DMS53 (cell line): ENCODE results near the gene ANKRD61.
"Not testable (repeated sequence)": the region's sequence is repeated elsewhere in the genome, so short reads cannot be mapped to it uniquely, and the experiment has no call there.

Experiments
- DNase-seq: peaks from one replicate; lab custom pipeline; 2025; lab: John Stamatoyannopoulos, UW

Gene ANKRD61

DNA sequence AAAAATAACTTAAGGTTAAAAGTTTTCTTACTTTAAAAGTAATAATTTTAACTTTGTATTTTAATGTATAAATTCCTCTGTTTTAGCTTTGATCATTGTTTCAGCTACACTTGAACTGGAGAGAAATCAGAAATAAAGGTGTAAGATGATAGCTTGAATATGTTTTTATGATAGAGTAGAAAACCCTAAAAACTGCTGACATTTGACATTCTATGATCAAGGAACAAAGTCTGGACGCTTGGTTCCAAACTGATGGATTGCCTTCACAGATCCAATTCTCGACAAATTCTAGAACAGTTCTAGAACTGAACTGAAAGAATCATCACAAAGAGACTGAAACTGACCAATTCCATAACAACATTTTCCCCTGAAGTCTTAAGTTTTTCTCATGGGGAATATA lies at the start of gene ANKRD61:
Gene ANKRD61 (plus strand): TSS at position 389 of the 400 bp plus-strand sequence. CDS start 0 bp downstream, at position 389.
- no peak for DNase-seq

DNA sequence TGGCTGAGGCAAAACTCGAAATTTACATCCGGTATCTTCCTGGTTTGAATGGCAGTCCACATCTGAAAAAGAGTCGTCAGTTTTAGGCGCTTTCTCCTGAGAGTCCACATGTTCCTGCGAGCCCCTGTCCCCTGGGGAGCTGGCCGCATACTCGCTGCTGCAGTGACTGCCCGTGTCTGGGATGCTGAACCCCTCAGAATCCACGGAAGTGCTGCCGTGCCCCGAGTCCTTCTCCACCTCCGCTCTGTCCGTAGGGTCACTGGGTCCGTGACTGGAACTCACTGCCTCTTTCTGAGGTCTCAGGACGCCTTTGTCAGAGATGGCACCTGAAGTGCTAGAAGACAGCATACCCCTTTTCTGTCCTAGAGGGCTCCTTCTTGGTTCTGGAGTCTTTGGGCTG lies 44.1 kb upstream of the ANKRD61 start:
- DNase-seq, result not testable (repeated sequence)

DNA sequence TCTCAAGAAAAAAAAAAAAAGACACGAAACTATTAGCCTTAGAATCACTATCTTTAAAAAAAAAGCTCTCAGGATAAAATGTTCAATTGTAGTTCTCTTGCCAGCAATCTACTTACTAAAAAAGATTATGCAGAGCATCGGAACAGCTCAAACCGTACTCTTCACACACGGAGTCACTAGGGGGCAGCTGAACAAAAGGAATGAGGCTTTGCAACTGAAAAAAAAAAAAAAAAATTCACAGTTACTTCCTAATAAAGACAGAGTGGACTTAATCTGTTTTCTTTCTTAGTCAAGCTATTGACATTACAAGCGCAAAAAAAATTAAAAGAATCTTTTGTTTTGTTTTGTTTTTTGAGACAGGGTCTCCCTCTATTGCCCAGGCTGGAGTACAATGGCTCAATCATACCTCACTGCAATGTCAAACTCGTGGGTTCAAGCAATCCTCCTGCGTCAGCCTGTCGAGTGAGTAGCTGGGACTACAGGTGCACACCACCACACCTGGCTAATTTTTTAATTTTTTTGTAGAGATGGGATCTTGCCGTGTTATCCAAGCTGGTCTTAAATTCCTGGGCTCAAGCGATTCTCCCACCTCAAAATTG lies 33.9 kb upstream of the ANKRD61 start:
- DNase-seq, result peak; percentile 92

DNA sequence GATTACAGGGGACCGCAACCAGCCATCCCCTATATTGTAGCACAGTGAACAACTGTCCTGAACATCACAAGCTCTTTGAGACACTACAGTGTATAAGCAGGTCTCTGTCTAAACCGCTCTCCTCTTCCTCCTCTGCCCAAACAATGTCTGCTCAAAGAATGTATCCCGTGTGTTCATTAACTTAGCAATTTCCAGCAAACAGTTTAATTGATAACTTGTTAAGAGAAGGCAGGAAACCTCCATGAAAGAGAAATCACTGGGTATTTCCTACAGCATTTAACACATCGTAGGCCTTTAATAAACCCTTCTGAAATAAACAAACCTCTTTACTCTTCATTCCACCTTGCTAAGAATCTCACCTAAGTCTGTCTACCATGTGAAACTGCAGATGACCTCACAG lies 23.8 kb upstream of the ANKRD61 start:
- no peak for DNase-seq

DNA sequence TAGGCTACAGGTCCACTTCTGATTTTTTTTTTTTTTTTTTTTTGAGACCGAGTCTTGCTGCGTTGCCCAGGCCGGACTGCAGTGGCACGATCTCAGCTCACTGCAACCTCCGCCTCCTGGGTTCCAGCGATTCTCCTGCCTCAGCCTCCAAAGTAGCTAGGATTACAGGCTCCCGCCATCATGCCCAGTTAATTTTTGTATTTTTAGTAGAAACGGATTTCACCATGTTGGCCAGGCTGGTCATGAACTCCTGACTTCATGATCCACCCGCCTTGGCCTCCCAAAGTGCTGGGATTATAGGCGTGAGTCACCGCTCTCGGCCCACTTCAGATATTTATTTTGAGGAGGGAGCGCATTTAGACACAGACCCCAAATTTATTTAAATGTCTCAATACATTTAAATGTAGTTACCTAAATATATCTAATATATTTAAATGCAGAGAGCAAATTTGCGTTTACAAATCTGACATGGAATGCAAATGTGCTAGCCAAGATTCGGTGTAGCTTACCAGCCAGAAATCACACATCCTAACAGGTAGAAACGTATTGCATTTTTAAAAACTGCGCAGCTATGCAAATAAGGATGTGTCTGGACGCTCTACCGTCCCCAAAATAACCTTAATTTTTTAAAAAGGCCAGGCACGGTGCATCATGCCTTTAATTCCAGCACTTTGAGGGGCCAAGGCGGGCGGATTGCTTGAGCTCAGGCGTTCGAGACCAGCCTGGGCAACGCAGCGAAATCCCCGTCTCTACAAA lies 23.2 kb upstream of the ANKRD61 start:
- DNase-seq, result peak; percentile 40

DNA sequence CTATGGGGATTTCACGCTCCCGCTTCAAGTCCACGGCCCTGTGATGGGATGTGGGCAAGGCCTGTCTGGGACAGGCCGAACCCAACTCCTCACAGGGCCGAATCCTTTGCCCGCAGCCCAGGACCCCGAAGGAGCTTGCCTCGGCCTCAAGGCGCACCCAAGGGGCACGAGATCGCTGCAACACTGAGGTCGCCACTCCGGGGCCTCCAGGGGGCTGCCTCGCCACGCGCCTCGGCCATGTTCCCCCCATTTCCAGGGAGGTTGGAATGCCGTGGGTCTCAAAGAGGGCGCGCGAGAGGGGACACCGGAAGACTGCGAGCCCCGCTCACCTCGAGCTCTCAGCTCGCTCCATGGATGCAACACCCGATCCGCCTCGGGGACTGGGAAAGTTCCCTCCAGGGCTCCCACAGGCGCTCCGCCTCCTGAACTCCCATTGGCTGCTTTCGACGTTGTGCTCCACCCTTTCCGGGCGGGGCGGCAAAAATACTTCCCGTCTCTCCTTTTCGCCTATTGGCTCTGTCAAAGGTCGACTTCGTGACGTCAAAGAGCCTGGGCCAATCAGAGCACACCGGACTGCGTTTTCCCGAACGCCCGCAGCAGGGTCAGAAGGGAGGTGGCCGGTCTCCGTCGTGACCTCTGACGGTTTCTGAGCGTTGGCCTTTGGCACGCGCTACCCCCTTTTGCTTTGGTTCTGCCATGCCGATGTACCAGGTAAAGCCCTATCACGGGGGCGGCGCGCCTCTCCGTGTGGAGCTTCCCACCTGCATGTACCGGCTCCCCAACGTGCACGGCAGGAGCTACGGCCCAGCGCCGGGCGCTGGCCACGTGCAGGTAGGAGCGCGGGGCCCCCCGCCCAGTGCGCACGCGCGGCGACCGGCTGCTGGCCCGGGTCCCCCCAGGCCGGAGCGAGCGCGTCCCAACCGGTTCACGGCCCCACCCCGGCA lies 22.2 kb upstream of the ANKRD61 start, which contains the start of the genes AIMP2 and PMS2:
Gene AIMP2 (plus strand): TSS at position 605 of the 944 bp plus-strand sequence. CDS start 92 bp downstream, at position 697.
Gene PMS2 (minus strand): TSS at position 382 of the 944 bp plus-strand sequence. CDS start 30 bp downstream, at position 352.
- peak; percentile 100 for DNase-seq

DNA sequence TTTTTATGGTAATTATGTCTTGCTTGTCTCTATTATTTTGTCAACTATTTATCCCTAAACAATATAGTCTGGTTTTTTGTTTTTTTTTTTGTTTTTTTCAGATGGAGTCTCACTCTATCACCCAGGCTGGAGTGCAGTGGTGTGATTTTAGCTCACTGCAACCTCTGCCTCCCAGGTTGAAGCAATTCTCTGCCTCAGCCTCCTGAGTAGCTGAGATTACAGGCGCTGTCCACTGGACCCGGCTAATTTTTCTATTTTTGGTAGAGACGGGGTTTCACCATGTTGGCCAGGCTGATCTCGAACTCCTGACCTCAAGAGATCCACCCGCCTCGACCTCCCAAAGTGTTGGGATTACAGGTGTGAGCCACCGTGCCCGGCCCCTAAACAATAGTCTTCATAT lies 20.8 kb upstream of the ANKRD61 start:
- not testable (repeated sequence) for DNase-seq

DNA sequence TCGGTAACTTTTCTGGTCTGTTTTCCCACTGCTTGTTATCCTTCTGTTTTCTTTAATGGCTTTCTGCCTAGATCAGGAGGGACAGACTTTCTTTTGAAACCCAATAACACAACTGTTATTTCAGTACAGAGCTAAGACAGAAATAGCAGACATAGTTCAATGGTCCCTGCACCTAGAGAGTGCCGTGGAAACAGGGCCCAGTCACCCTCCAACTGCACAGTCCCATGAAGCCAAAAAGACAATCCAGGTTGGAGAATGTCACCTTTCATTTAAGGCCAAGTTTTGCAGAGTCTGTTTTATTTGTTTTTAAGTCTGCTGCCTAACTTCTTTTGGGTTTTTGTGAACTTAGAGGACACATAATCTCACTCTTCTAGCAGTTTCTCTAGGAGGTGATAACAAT lies 19.6 kb upstream of the ANKRD61 start:
- no peak for DNase-seq

DNA sequence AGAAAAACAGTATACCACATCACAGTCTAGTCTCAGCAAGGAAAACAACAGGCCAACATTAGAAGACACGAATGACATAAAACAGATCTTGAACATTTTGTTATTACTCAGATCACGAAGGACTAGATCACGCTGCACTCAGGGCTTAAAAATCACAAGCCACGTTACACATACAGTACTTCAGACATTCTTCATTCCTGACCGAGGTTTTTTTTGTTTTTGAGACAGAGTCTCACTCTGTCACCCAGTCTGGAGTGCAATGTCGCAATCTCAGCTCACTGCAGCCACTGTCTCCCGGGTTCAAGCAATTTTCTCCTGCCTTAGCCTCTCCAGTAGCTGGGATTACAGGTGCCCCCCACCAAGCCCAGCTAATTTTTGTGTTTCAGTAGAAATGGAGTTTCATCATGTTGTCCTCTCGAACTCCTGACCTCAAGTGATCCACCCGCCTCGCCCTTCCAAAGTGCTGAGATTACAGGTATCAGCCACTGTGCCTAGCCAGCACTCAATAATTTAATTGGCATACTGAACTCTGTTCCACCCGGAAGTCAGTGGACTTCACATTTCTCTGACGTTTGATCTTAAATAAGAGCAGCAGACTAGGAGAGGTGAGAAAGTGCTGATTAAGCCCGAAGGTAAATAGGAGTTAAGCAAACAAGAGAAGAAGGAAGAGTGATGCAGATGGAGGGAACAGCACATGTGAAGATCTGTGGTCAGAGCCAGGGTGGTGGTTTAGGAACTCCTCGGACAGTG lies 18.6 kb upstream of the ANKRD61 start:
- peak; percentile 91 for DNase-seq

DNA sequence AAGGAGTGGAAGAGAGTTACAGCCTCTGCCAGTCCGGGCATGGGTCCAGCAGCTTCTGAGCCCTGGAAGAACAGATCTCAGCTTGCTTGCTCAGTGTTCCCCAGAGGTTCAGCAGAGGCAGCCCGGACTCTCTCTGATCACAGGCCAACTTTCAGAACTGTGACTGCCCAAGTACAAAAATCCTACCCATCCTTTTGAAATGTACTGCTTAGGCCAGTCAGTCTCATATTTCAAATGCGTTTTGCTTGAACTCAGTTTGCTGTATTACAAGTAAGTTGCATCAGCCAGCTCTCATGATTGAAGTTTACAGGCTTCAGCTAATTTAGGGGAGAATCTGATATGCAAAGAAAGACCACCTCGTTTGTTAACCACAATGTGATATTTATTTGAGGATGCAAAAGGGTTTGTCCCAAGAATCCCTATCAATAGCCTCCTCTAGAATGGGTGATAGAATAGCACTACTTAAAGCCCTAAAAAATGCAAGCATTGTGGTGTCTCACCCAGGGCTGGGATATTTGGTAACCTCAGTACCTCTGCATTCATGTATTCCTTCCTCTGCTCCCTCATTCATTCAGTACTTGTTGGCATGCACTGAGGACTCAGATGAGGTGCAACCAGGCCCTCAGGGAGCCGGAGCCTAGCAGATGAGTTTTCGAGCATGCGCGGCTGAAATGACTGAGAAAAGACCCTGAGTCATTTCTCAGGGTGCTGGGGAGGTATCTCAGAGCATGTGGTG lies 15.1 kb upstream of the ANKRD61 start:
- peak; percentile 84 for DNase-seq

DNA sequence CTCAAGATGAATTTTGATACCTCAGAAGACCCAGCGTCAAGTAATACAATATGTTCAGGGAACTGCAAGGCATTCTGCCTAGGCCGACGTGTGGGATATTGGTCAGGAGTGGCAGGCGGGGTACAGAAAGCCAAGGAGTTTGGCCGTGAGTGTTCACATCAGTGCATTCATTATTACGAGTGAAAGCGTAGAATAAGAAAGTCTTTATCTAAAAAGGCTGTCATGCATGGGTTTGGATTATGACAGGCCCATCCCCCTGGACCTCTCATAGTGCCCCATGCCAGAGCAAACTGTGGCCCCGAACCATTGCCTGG lies 14.6 kb upstream of the ANKRD61 start:
- DNase-seq, result no peak

DNA sequence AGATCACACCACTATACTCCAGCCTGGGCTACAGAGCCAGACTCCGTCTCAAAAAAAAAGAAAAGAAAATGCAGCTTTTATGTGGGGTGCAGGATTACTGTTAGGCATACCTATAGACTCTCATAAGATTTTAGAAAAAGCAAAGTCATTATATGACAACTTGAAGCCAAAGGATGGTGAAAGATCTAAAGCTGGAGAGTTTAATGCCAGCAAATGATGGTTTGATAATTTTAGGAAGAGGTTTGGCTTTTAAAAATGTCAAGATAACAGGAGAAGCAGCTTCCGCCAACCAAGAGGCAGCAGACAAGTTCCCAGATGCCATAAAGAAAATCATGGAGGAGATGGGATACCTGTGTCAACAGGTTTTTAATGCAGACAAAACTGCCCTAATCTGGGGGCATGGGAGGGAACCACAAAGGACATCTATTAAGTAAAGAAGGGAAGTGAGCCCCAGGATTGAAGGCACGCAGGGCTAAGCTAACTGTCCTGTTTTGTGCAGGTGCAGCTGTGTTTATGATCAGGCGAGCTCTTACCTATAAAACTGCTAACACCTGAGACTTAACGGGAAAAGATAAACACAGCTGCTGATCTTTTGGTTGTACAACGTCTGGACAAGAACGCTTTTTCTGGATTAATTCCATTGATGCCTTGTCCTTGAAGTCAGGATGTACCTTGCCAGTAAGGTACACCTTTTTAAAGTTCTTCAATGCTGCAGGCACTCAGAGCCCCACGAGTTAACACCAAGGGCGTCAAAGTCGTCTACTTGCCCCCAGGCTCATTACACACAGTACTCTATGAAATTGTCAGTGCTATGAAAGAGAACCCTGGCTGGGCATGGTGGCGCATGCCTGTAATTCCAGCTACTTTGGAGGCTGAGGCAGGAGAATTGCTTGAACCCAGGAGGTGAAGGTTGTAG lies 10.5 kb upstream of the ANKRD61 start:
- DNase-seq, result peak; percentile 95

DNA sequence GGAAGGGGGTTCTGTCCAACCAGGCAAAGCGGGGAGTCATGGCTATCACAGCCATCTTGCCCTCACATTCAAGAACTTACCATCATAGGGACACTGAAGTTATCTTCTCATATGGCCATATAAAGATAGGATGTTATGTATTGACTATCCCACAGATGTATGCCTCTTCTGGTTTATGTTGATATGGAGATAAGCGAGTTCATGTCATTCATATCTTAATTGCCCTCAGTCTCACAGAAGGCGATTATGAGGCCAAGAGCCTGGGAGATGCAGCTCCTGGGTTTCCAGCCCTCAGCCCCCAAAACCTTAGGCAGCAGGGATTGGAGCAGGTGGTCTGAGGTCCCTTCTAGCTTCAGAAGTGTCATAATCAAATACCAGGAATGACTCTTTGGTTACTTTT lies 8.5 kb upstream of the ANKRD61 start:
- DNase-seq, result no peak

DNA sequence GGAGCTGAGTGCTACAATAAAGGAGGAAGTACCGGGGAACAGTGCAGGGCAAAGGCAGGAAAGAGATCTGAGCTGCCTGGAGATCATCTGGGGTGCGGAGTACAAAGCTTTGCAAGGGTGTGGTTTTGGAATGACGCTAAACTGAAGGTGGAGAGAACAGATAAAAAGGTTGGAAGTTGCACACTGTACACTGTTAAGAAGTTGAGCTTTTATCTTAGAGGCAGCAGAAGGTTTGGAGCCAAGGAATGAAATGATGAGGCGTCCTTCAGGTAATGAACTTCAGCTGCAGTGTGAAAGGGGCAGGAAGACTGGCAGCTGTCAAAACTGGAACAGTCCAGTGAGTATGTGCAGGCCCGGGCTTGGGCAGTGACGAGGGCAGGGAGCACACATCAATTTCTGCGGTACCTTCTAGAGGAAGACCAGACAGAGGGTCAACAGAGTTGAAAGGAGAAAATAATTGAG lies 7.2 kb upstream of the ANKRD61 start:
- no peak for DNase-seq

DNA sequence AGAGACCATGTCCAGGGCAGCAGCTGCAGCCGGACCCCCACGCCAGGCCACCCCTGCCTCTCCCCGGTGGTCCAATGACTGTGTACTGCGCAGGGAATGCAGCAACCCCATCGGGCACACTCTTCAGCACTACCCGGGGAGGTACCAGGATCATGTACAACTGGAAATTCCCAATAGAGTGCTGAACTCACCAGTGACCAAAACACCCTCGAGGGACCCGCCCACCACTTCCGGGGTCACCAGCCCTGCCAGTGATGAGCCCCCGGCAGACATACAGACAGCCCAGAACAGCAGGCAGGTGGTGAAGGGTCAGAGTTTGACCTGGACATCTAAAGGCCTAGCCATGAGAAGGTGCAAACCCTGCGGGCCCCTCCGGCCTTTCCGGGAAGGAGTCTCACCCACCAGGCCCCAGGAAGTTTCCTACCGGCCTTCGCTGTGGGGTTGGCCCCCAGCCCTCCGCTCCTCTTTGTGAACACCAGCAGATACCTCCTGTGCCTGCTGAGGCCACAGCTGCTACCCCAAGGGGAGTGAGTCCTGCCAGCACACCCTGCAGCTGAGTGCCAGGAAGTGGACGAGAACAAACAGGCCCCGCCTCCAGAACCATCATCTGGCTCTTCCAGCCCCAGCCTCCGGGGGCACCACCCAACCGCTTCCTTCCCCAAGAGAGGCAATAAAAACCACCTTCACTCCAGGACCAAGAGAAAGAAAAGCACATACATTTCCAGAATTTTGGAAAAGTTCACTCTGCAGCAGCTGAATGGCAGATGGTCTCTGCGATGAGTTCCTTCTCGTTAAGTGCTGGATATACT lies 5.0 kb upstream of the ANKRD61 start:
- peak; percentile 92 for DNase-seq

DNA sequence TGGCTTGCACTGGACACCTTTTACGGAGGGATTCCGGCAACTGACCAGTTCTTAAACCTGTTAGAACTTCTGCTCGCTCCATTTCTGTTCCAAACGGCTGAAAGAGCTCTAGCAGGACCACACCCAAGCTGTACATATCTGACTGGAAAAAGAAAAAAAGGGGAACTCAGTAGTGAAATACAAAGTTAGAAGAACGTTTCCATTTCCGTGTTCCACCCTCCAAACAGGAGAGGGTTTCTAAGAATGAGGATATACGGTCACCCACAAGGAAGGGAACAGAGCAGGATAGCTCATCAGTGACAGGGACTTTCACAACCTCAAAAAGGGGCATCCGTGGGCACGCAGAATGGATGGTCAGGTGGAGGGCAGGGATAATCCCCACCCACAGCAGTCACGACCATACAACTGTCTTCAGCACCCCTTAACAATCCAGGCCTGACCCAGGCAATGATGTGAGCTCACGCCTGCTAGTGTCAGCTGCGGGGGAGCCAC lies 4.3 kb upstream of the ANKRD61 start:
- DNase-seq, result no peak

DNA sequence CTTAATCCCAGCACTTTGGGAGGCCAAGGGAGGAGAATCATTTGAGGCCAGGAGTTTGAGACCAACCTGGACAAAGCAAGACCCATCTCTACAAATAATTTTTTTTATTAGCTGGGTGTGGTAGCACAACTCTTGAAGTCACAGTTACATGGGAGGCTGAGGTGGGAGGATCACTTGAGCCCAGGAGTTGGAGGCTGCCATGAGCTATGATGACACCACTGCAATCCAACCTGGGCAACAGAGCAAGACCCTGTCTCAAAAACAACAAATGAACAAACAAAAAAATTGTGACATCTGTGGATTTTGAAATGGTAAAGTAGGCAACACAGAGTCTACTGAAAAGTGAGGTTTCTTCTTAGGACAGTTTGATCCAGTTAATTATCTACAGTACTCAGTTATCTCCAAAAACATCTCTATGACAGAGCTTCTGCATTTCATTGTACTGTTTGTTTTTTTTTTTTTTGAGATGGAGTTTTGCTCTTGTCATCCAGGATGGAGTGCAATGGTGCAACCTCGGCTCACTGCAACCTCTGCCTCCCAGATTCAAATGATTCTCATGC lies 3.3 kb upstream of the ANKRD61 start:
- no peak for DNase-seq

DNA sequence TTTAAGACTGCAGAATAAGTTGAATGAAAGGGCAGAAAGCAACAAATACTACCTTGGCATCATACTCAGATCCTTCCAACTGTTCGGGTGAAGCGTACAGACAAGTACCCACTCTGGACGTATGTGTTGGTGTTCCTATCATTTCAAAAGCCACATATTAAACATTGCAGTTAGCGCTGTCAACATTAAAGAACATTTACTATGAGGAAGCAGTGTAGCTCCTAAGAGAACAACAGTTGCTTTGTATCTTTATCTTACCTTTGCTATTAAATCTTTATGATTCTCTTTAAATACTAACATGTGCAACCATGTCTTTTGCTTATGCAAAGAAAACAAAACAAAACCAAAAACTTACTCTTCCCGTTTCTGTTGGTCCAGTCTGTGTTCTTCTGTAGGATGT lies 2.6 kb upstream of the ANKRD61 start:
- DNase-seq, result no peak

DNA sequence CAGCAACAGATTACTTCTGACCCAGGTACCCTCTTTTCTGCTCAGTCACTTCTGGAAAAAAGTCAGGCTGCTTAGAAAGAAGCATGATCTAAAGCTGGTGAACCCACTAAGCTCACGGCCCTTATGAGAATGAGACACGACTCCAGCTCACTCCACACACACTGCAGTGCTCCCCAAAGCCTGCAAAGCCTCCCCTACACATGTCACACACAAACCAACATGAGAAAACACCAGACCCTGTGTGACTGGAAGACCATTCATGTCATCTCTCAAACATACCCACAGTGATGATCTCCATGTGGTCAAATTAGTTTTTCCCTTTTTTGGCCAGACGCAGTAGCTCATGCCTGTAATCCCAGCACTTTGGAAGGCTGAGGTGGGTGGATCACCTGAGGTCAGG lies 391 bp downstream of the ANKRD61 start:
- DNase-seq, result no peak
